WTC11 (cell line): ENCODE measurements around the gene CACNA1C. TPM values are rescaled to one million over a fixed set of nuclear protein-coding genes. Genes with fewer than 3 reads are reported as not detected.

ENCODE experiments used
- ATAC-seq: fragments of 200-7000 bp; cut with Tn5 transposase; 2 replicates; pipeline ENCODE4 v1.10.0; 2021; ENCODE audit warnings: mild to moderate bottlenecking, moderate library complexity
- CTCF ChIA-PET: fragments of 300-600 bp; sonication (Branson Sonifier 250); formaldehyde crosslinking; loops from one replicate; lab custom pipeline; 2021; ENCODE audit warnings: antibody characterized with exemption; lab: Charles Lee
- POLR2A ChIA-PET: fragments of 350-600 bp; sonication (Branson Sonifier 250); formaldehyde crosslinking; loops from one replicate; lab custom pipeline; 2021; ENCODE audit warnings: antibody characterized with exemption; lab: Charles Lee
- DNase-seq: peaks from one replicate; pipeline ENCODE4 v3.0.0; 2021; ENCODE audit warnings: low spot score
- H3K27ac Mint-ChIP-seq: 2 replicates; pipeline ENCODE4 v1.8.0; 2021; ENCODE audit warnings: mixed read lengths
- H3K27me3 Mint-ChIP-seq: 2 replicates; pipeline ENCODE4 v1.8.0; 2021; ENCODE audit warnings: low read depth, mild to moderate bottlenecking, moderate library complexity, mixed read lengths
- H3K36me3 Mint-ChIP-seq: 2 replicates; pipeline ENCODE4 v1.8.0; 2021; ENCODE audit warnings: mixed read lengths
- H3K4me1 Mint-ChIP-seq: 2 replicates; pipeline ENCODE4 v1.8.0; 2022; ENCODE audit warnings: mixed read lengths
- H3K4me3 Mint-ChIP-seq: 2 replicates; pipeline ENCODE4 v1.8.0; 2021; ENCODE audit warnings: mild to moderate bottlenecking, moderate library complexity, mixed read lengths
- H3K9me3 Mint-ChIP-seq: 2 replicates; pipeline ENCODE4 v1.8.0; 2021; ENCODE audit warnings: mixed read lengths
- ATF2 ChIP-seq: sonication (generic); formaldehyde crosslinking; IDR thresholded peaks from 2 replicates; pipeline ENCODE4 v1.8.1; 2022; ENCODE audit warnings: low read depth, missing genetic modification reagents, borderline replicate concordance
- ATF6 ChIP-seq: sonication (generic); formaldehyde crosslinking; IDR thresholded peaks from 2 replicates; pipeline ENCODE4 v1.8.1; 2023; ENCODE audit warnings: mild to moderate bottlenecking, missing genetic modification reagents
- CREM ChIP-seq: sonication (generic); formaldehyde crosslinking; IDR thresholded peaks from 2 replicates; pipeline ENCODE4 v1.8.1; 2022; ENCODE audit warnings: mild to moderate bottlenecking, missing genetic modification reagents, moderate library complexity
- E2F1 ChIP-seq: sonication (generic); formaldehyde crosslinking; IDR thresholded peaks from 2 replicates; pipeline ENCODE4 v1.8.0; 2022; ENCODE audit warnings: mild to moderate bottlenecking, missing genetic modification reagents
- E2F4 ChIP-seq: sonication (generic); formaldehyde crosslinking; IDR thresholded peaks from 2 replicates; pipeline ENCODE4 v1.8.1; 2022; ENCODE audit warnings: low read depth, mild to moderate bottlenecking, moderate library complexity, missing genetic modification reagents, borderline replicate concordance
- ETV6 ChIP-seq: sonication (generic); formaldehyde crosslinking; IDR thresholded peaks from 2 replicates; pipeline ENCODE4 v1.8.1; 2022; ENCODE audit warnings: mild to moderate bottlenecking, missing genetic modification reagents
- FOXJ3 ChIP-seq: sonication (generic); formaldehyde crosslinking; IDR thresholded peaks from 2 replicates; pipeline ENCODE4 v1.9.0; 2021; ENCODE audit warnings: missing genetic modification reagents, mild to moderate bottlenecking, borderline replicate concordance
- FOXP1 ChIP-seq: sonication (generic); formaldehyde crosslinking; IDR thresholded peaks from 2 replicates; pipeline ENCODE4 v1.8.0; 2022; ENCODE audit warnings: missing genetic modification reagents, mild to moderate bottlenecking, moderate library complexity, borderline replicate concordance
- KAT7 ChIP-seq: sonication (generic); formaldehyde crosslinking; IDR thresholded peaks from 2 replicates; pipeline ENCODE4 v1.8.1; 2023; ENCODE audit warnings: missing genetic modification reagents, mild to moderate bottlenecking, borderline replicate concordance
- NR3C1 ChIP-seq: sonication (generic); formaldehyde crosslinking; conservative IDR thresholded peaks from 2 replicates; pipeline ENCODE4 v1.8.1; 2023; ENCODE audit warnings: low read depth, mild to moderate bottlenecking, missing genetic modification reagents
- RORB ChIP-seq: fragments of 250-450 bp; sonication (Bioruptor Pico); IDR thresholded peaks from 2 replicates; pipeline ENCODE4 v1.9.0; 2021; ENCODE audit warnings: mild to moderate bottlenecking
- SMAD3 ChIP-seq: sonication (generic); formaldehyde crosslinking; IDR thresholded peaks from 2 replicates; pipeline ENCODE4 v1.8.0; 2022; ENCODE audit warnings: missing genetic modification reagents, mild to moderate bottlenecking, borderline replicate concordance
- TEAD1 ChIP-seq: sonication (generic); formaldehyde crosslinking; IDR thresholded peaks from 2 replicates; pipeline ENCODE4 v1.8.0; 2022; ENCODE audit warnings: mild to moderate bottlenecking, missing genetic modification reagents
- TEAD4 ChIP-seq: sonication (generic); formaldehyde crosslinking; IDR thresholded peaks from 2 replicates; pipeline ENCODE4 v1.8.0; 2022; ENCODE audit warnings: mild to moderate bottlenecking, missing genetic modification reagents
- USF1 ChIP-seq: sonication (generic); formaldehyde crosslinking; IDR thresholded peaks from 2 replicates; pipeline ENCODE4 v1.8.0; 2022; ENCODE audit warnings: mild to moderate bottlenecking, missing genetic modification reagents
- ZNF138 ChIP-seq: sonication (generic); formaldehyde crosslinking; conservative IDR thresholded peaks from 2 replicates; pipeline ENCODE4 v1.8.1; 2022; ENCODE audit warnings: mild to moderate bottlenecking, moderate library complexity, missing genetic modification reagents
- ZNF219 ChIP-seq: sonication (generic); formaldehyde crosslinking; IDR thresholded peaks from 2 replicates; pipeline ENCODE4 v1.8.0; 2023; ENCODE audit warnings: missing genetic modification reagents, mild to moderate bottlenecking, borderline replicate concordance
- ZNF232 ChIP-seq: sonication (generic); formaldehyde crosslinking; IDR thresholded peaks from 2 replicates; pipeline ENCODE4 v1.8.0; 2022; ENCODE audit warnings: mild to moderate bottlenecking, missing genetic modification reagents
- ZNF281 ChIP-seq: sonication (generic); formaldehyde crosslinking; IDR thresholded peaks from 2 replicates; pipeline ENCODE4 v1.8.0; 2023; ENCODE audit warnings: mild to moderate bottlenecking, missing genetic modification reagents
- total RNA-seq: library from RNA; stranded (reverse); gene quantifications from 3 replicates; pipeline ENCODE4 v1.2.3, GENCODE V29; 2021

Gene CACNA1C
- total RNA-seq, 1 experiment from 2014 or later = 1.7 TPM

GRCh38 chr12:2555487-2556082 is 502.8 kb downstream of the CACNA1C start (continued):
- TF ChIP-seq ATF2 (CRISPR knock-in tag) (no peak), CREM (CRISPR knock-in tag) (no peak), E2F4 (no peak)

GRCh38 chr12:2557597-2557996 is 504.8 kb downstream of the CACNA1C start:
- Mint-ChIP-seq H3K4me3 (no peak overlapping the region), H3K27me3 (no peaks in the 10 kb centered on the region; the same call in 1 of the 2 replicates), H3K36me3 (no peaks in the 10 kb centered on the region), H3K9me3 (no peaks in the 10 kb centered on the region), H3K27ac (no peak overlapping the region), H3K4me1 (no peaks in the 10 kb centered on the region)
- DNase-seq (no peak), ATAC-seq (no peak)
- TF ChIP-seq FOXP1 (CRISPR knock-in tag) = no peak
- TF ChIP-seq KAT7 (CRISPR knock-in tag) = no peak
- no peak for TF ChIP-seq ATF6 (CRISPR knock-in tag)
- no peak for TF ChIP-seq RORB
- no peak for TF ChIP-seq E2F1 (CRISPR knock-in tag)
- TF ChIP-seq ZNF219 (CRISPR knock-in tag) = no peak
- TF ChIP-seq ZNF138 (CRISPR knock-in tag) = no peak
- TF ChIP-seq USF1 (CRISPR knock-in tag) = no peak
- no peak for TF ChIP-seq TEAD4 (CRISPR knock-in tag)
- no peak for TF ChIP-seq ZNF232 (CRISPR knock-in tag)
- no peak for TF ChIP-seq NR3C1 (CRISPR knock-in tag)
- no peak for TF ChIP-seq ZNF281 (CRISPR knock-in tag)
- no peak for TF ChIP-seq TEAD1 (CRISPR knock-in tag)
- TF ChIP-seq SMAD3 (CRISPR knock-in tag) = no peak
- TF ChIP-seq ETV6 = no peak
- TF ChIP-seq FOXJ3 (CRISPR knock-in tag) = no peak
- ChIA-PET CTCF (no interaction called here), POLR2A (no interaction called here)
